ENCODE measurements around the gene ABCA12.

GRCh38 chr2:215120401-215120800 lies 18.0 kb downstream of the ABCA12 start:
- TF ChIP-seq ZFX (IDR thresholded peaks at IDR 0.05) (no peak), CTCF (conservative IDR thresholded peaks at IDR 0.05) (no peak)

Data from C4-2B (cell line).